Lower lobe of right lung (tissue), 2 donors: ENCODE measurements around the gene PTPRK. TPM values are rescaled to one million over a fixed set of nuclear protein-coding genes. Genes with fewer than 3 reads are reported as not detected.

Experiments used
- ATAC-seq, 2 donors: fragments of 200-7000 bp; cut with Tn5 transposase; one replicate each; pipeline ENCODE4 v1.9.1; 2020 to 2022; ENCODE audit warnings: mild to moderate bottlenecking in 2 of 2, moderate library complexity in 2 of 2
- DNase-seq: peaks from one replicate; pipeline ENCODE4 v3.0.0-alpha.2; 2020
- H3K27ac ChIP-seq: fragments of 200-600 bp; one replicate; pipeline ENCODE4 v1.8.0; 2022
- H3K27me3 ChIP-seq: fragments of 200-600 bp; one replicate; pipeline ENCODE4 v1.8.0; 2022; ENCODE audit warnings: low read depth
- H3K36me3 ChIP-seq: fragments of 200-600 bp; one replicate; pipeline ENCODE4 v1.8.0; 2022; ENCODE audit warnings: mild to moderate bottlenecking
- H3K4me1 ChIP-seq: fragments of 200-600 bp; one replicate; pipeline ENCODE4 v1.8.0; 2022
- H3K4me3 ChIP-seq: fragments of 200-600 bp; one replicate; pipeline ENCODE4 v1.8.0; 2022; ENCODE audit warnings: mild to moderate bottlenecking
- H3K9me3 ChIP-seq: fragments of 200-600 bp; one replicate; pipeline ENCODE4 v1.8.0; 2022
- CTCF ChIP-seq: fragments of 200-600 bp; IDR thresholded peaks from one replicate; pipeline ENCODE4 v1.8.0; 2022; ENCODE audit warnings: antibody characterized with exemption, mild to moderate bottlenecking
- intact Hi-C: fragments of 100-400 bp; cut with DNase I; formaldehyde crosslinking; loops from one replicate; pipeline ENCODE4 v1.11.0; 2022
- total RNA-seq: library from RNA; stranded (reverse); fragmentation: NEBNext Ultra II Directional; extraction: Animal tissue kit (Norgen Biotek cat#: 25700); gene quantifications from one replicate; pipeline ENCODE4 v1.2.1, GENCODE V29; 2021
- donor health status: DM: no; HTN: yes; CAD: no; lungs with severe emphysema.

The PTPRK gene
- total RNA-seq, 1 donor from 2014 or later = 62.7 TPM

DNA sequence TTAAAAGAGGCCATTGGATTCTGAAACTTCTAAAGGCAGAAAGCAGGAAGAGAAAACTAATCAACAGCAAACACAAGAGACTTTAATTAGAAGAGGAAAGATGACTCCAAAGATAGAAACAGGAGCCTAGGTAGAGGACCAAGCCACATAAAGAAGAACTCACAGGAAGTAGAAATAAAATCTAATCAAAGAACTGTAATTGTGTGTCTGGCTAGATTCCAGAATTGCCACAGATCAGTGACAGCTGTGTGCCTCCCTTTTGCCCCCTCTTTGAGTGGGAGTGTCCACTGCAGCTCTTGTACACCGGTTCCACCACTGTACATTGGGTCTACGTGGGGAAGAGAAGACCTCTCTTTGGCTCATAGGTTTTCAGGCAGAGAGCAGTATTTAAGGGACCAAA, 597.3 kb downstream of the PTPRK start:
- no peaks in the 10 kb centered on the region for H3K36me3 ChIP-seq
- no peak for TF ChIP-seq CTCF
- ATAC-seq (no peak), DNase-seq (no peak)
- H3K9me3 ChIP-seq = peaks cover 8% of the 10 kb centered on the region
- intact Hi-C loops = no loop called here
- no peaks in the 10 kb centered on the region for H3K27me3 ChIP-seq
- no peak overlapping the region for H3K27ac ChIP-seq
- H3K4me3 ChIP-seq = no peak overlapping the region
- H3K4me1 ChIP-seq = no peaks in the 10 kb centered on the region

DNA sequence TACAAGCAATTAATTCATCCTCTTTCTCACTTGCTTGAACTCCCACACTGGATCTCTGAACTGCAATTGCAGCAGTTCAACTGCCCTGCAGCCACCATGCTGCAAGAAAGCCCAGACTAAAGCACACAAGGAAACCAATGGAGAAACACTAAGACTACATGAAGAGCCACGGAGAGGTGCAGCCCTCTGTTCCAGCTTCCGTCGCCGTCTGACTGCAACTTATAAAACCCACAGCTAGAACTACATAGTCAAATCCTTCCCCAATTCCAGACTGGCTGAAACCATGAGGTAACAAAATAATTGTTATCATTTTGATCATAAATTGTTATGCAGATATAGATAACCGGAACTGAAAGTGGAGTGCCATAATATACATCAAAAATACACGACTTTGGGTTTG, 598.4 kb downstream of the PTPRK start:
- DNase-seq = no peak
- H3K4me3 ChIP-seq = no peak overlapping the region
- no peak for TF ChIP-seq CTCF
- H3K36me3 ChIP-seq = no peaks in the 10 kb centered on the region
- H3K27ac ChIP-seq = no peak overlapping the region
- peaks cover 8% of the 10 kb centered on the region for H3K9me3 ChIP-seq
- ATAC-seq = no peak
- intact Hi-C loops = no loop called here
- no peaks in the 10 kb centered on the region for H3K4me1 ChIP-seq
- no peaks in the 10 kb centered on the region for H3K27me3 ChIP-seq

GRCh38 chr6:127920804-127921203, 599.6 kb downstream of the PTPRK start:
- Histone ChIP-seq H3K27ac (no peak overlapping the region), H3K27me3 (no peaks in the 10 kb centered on the region), H3K4me1 (no peaks in the 10 kb centered on the region), H3K9me3 (peaks cover 3% of the 10 kb centered on the region), H3K4me3 (no peak overlapping the region), H3K36me3 (no peaks in the 10 kb centered on the region)
- TF ChIP-seq CTCF = no peak
- ATAC-seq (no peak), DNase-seq (no peak)
- intact Hi-C loops = no loop called here
